DND-41 (cell line): ENCODE data around the gene MPL.

ENCODE experiments used
- CTCF ChIP-seq: IDR thresholded peaks from 2 replicates; pipeline ENCODE4 v1.5.1; 2012; ENCODE audit warnings: borderline replicate concordance, low read length, moderate library complexity, mild to moderate bottlenecking; ENCODE audit not compliant: poor library complexity, severe bottlenecking; ENCODE audit errors: extremely low read depth
- EZH2 ChIP-seq: IDR thresholded peaks from 3 replicates; pipeline ENCODE4 v1.6.1; 2012; ENCODE audit warnings: borderline replicate concordance, low read depth, mild to moderate bottlenecking, moderate library complexity, low read length, inconsistent platforms; ENCODE audit not compliant: severe bottlenecking

GRCh38 chr1:43318831-43319230 is 18.8 kb upstream of the MPL start:
- no peak for TF ChIP-seq CTCF
- TF ChIP-seq EZH2: no peak
